ENCODE measurements around the gene LRRC75A. TPM values are rescaled to one million over a fixed set of nuclear protein-coding genes. Genes with fewer than 3 reads are reported as not detected.

LRRC75A gene
- total and polyA plus RNA-seq, 2 of the 13 experiments (the other 11 are each of a cell fraction or from before 2014, with no cell fraction given): 0.03 TPM; not detected in 1

GRCh38 chr17:16428098-16428882 is 63.7 kb downstream of the LRRC75A start (continued):
- 0 out of 2 replicates have a peak, but pooled peaks have one; percentile 49 for TF ChIP-seq MXD4 (CRISPR knock-in tag; IDR thresholded peaks at IDR 0.05)
- no peak for TF ChIP-seq ZNF614 (CRISPR knock-in tag; IDR thresholded peaks at IDR 0.05; ENCODE audit: borderline replicate concordance)
- TF ChIP-seq ZNF275 (CRISPR knock-in tag; IDR thresholded peaks at IDR 0.05; ENCODE audit: borderline replicate concordance): no peak
- 0 out of 2 replicates have a peak, but pooled peaks have one; percentile 35 for TF ChIP-seq ZNF543 (CRISPR knock-in tag; IDR thresholded peaks at IDR 0.05)
- peak; percentile 75 for TF ChIP-seq ZMYM4 (CRISPR knock-in tag; IDR thresholded peaks at IDR 0.05)
- peak; percentile 90 for TF ChIP-seq MYC (CRISPR knock-in tag; IDR thresholded peaks at IDR 0.05; ENCODE audit: borderline replicate concordance)
- no peak for TF ChIP-seq ZNF607 (CRISPR knock-in tag; IDR thresholded peaks at IDR 0.05; ENCODE audit: borderline replicate concordance)
- TF ChIP-seq, protein P1, sequence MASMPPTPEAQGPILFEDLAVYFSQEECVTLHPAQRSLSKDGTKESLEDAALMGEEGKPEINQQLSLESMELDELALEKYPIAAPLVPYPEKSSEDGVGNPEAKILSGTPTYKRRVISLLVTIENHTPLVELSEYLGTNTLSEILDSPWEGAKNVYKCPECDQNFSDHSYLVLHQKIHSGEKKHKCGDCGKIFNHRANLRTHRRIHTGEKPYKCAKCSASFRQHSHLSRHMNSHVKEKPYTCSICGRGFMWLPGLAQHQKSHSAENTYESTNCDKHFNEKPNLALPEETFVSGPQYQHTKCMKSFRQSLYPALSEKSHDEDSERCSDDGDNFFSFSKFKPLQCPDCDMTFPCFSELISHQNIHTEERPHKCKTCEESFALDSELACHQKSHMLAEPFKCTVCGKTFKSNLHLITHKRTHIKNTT (CRISPR knock-in tag; IDR thresholded peaks at IDR 0.05): no peak
- peak; percentile 86 for TF ChIP-seq XRCC5 (optimal IDR thresholded peaks at IDR 0.05; ENCODE audit: low read length)
- TF ChIP-seq, protein P2, sequence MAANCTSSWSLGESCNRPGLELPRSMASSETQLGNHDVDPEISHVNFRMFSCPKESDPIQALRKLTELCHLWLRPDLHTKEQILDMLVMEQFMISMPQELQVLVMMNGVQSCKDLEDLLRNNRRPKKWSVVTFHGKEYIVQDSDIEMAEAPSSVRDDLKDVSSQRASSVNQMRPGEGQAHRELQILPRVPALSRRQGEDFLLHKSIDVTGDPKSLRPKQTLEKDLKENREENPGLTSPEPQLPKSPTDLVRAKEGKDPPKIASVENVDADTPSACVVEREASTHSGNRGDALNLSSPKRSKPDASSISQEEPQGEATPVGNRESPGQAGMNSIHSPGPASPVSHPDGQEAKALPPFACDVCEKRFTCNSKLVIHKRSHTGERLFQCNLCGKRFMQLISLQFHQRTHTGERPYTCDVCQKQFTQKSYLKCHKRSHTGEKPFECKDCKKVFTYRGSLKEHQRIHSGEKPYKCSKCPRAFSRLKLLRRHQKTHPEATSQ (CRISPR knock-in tag; IDR thresholded peaks at IDR 0.05; ENCODE audit: borderline replicate concordance): 0 out of 2 replicates have a peak, but pooled peaks have one; percentile 35
- no peak for TF ChIP-seq ATAD3A (CRISPR knock-in tag; IDR thresholded peaks at IDR 0.05)
- TF ChIP-seq HOXA7 (CRISPR knock-in tag; IDR thresholded peaks at IDR 0.05): no peak
- no peak for TF ChIP-seq EHMT2 (IDR thresholded peaks at IDR 0.05; ENCODE audit: borderline replicate concordance, low read depth, low read length)
- no peak for TF ChIP-seq JDP2 (CRISPR knock-in tag; IDR thresholded peaks at IDR 0.05; ENCODE audit: borderline replicate concordance)
- 0 out of 2 replicates have a peak, but pooled peaks have one; percentile 38 for TF ChIP-seq ZNF468 (CRISPR knock-in tag; IDR thresholded peaks at IDR 0.05)
- TF ChIP-seq ZBTB49 (CRISPR knock-in tag; IDR thresholded peaks at IDR 0.05; ENCODE audit: borderline replicate concordance): peak; percentile 33; the same call in 1 of the 2 replicates
- TF ChIP-seq HNRNPL (IDR thresholded peaks at IDR 0.05; ENCODE audit: low read depth, low read length): no peak
- peak; percentile 77 for TF ChIP-seq SALL1 (CRISPR knock-in tag; IDR thresholded peaks at IDR 0.05)
- TF ChIP-seq ZNF430 (CRISPR knock-in tag; IDR thresholded peaks at IDR 0.05): peak; percentile 76; the same call in 1 of the 2 replicates
